HG02588 (cell line): ENCODE results near the gene NR2C2AP.
"Not testable (repeated sequence)": the region's sequence is repeated elsewhere in the genome, so short reads cannot be mapped to it uniquely, and the experiment has no call there.

Source experiments
- ATAC-seq: cut with Tn5 transposase; IDR thresholded peaks from one replicate; pipeline ENCODE4 v1.9.1; 2021; ENCODE audit warnings: mild to moderate bottlenecking, moderate library complexity; ENCODE audit not compliant: unreplicated experiment

Gene NR2C2AP

DNA sequence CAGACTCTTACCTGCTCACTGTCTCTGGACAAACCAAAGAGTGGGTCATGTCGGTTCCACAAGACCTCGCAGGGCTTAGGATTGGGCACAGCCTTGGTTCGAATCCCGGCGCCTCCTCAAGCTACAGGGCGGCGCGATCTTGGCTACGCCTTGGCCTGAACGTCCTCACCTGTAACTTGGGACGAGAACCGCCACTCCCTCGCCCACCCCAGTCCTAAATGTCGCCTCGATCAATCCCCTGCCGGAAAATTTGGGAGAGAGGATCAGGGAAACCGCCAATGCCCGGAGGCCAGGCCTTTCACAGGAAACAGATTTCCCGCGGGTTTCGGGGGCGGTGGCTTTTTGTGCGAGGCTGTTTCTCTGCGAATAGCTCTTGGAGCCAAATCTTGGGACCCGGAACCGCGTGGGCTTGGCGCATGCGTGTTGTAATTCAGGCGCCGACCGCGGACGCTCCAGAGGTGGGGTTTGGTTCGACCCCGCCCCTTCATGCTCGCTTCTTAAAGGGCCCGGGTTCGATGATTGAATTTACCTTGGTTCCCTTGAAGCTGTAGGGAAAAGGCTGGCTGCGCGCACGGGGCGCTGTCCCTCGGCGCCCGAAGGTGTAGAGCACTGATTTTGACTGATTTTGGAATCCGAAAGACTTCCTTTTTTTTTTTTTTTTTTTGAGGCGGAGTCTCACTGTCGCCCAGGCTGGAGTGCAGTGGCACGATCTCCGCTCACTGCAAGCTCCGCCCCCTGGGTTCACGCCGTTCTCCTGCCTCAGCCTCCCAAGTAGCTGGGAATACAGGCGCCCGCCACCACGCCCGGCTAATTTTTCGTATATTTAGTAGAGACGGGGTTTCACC lies at the start of gene NR2C2AP:
Gene NR2C2AP (minus strand): TSS at position 403 of the 845 bp plus-strand sequence. CDS start 354 bp downstream, at position 49.
- peak; percentile 59 for ATAC-seq

- ATAC-seq, result no peak
Measured at GRCh38 chr19:19250196-19250801, 47.1 kb upstream of the NR2C2AP start.

- ATAC-seq, result no peak
Measured at GRCh38 chr19:19240476-19240875, 37.3 kb upstream of the NR2C2AP start.

GRCh38 chr19:19239675-19240074 lies 36.5 kb upstream of the NR2C2AP start:
- no peak for ATAC-seq

DNA sequence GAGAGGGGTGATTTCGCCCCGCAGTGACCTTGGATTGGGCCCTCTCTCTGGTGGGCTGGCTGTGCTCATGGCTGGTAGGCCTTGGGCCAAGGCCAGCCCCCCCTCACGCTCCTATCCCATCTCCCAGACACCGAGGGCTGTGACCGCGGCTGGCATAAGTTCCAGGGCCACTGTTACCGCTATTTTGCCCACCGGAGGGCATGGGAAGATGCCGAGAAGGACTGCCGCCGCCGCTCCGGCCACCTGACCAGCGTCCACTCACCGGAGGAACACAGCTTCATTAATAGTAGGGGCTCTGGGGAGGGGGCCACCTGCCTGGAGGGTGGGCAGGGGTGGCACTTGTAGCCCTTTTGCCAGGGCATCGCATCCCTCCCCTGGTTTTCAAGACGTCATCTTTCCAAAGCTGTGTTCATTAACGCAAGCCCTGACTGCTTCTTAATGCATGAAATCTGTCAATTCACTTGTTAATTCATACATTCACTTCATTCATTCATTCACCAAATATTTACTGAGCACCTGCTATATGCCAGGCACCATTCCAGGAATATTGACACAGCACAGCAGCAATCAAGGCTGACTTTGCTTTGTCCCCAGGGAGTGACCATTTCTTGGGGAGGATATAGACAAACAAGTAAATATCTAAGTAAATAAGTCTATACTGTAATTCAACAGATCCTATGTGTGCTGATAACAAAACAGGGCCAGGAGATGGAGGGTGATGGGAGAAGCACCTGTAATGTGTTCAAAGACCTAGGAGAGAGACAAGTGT lies 35.1 kb upstream of the NR2C2AP start:
- ATAC-seq, result no peak

DNA sequence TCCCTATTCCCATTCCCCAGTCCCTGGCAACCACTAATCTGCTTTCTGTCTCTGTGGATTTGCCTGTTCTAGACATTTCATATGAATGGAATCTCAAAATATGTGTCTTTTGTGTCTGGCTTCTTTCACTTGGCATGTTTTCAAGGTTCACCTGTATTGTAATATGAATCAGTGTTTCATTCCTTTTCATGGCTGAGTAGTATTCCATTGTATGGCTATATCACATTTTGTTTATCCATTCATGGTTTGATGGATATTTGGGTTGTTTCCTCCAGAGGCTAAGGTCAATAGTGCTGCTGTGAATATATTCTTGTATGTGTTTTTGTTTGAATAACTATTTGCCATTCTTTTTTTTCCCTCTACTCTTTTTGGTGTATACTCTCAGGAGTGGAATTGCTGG lies 33.0 kb upstream of the NR2C2AP start:
- ATAC-seq, result no peak

DNA sequence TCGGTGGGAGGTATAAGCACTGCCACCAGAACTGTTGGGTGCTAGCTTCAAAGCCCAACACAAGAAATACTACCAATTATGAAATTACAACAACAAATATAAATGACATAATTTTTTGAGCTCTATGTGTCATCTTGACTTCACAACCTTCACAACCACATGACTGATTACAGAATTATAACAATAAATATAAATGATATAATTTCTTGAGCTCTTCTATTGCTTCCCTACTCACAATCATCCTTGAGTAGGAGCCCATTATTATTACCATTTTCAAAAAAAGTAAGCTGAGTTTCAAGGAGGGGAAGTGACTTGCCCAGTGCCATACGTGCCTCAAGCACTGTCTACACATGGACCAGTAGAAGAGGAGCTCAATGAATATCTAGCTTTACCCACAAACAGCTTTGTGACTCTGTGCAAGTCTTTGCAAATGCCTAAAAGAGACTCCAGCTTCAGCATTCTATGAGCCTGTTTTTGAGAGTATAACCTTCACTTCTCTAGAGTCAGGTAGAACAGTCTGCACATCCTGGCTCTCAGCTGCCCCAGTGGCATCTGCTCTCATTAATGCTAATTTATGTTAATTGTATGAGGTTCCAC lies 31.1 kb upstream of the NR2C2AP start:
- no peak for ATAC-seq

GRCh38 chr19:19232261-19232721 lies 29.1 kb upstream of the NR2C2AP start:
- no peak for ATAC-seq

- no peak for ATAC-seq
Measured at GRCh38 chr19:19230999-19231398, 27.8 kb upstream of the NR2C2AP start.

DNA sequence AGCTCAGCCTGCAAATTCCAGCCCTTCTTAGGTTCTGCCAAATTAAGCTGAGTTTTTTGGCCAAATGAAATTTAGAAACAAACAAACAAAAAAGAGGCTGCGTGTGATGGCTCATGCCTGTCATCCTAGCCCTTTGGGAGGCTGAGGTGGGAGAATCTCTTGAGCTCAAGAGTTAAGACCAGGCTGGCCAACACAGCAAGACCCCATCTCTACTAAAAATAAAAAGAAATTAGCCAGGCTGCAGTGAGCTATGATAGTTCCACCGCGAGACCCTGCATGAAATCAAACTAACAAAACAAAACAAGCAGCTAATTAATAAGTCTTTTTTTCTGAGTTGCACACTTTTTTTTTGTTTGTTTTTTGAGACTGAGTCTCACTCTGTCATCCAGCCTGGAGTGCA lies 26.5 kb upstream of the NR2C2AP start:
- ATAC-seq, result no peak

DNA sequence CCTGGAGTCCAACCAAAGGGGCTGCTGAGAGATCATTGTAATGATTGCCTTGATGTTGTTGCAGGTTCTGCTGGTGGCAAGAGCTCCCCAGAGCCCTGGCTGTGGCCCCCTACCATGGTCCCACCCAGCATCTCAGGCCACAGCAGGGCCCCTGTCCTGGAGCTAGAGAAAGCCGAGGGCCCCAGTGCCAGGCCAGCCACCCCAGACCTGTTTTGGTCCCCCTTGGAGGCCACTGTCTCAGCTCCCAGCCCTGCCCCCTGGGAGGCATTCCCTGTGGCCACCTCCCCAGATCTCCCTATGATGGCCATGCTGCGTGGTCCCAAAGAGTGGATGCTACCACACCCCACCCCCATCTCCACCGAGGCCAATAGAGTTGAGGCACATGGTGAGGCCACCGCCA lies 24.0 kb upstream of the NR2C2AP start:
- no peak for ATAC-seq

DNA sequence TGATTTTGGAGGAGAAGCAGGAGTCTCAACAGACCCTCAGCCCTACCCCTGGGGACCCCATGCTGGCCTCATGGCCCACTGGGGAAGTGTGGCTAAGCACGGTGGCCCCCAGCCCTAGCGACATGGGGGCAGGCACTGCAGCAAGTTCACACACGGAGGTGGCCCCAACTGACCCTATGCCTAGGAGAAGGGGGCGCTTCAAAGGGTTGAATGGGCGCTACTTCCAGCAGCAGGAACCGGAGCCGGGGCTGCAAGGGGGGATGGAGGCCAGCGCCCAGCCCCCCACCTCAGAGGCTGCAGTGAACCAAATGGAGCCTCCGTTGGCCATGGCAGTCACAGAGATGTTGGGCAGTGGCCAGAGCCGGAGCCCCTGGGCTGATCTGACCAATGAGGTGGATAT lies 23.4 kb upstream of the NR2C2AP start:
- ATAC-seq, result no peak

DNA sequence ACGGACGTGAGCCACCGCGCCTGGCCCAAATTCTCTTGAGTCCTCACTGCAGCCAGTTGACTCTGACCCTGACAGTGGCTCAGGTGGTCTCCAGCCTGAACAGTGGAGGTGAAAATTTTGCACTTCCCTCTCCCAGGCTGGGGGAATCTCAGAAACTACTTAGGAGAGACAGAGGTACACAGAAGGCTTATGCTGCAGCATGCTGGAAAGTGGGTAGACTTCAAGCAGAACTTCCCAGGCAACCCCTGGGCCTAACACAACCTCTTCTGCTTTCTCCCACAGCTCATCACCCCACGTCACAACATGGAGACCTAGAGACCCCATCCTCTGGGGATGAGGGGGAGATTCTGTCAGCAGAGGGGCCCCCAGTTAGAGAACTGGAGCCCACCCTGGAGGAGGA lies 23.0 kb upstream of the NR2C2AP start:
- no peak for ATAC-seq

GRCh38 chr19:19224852-19225494 lies 21.8 kb upstream of the NR2C2AP start:
- ATAC-seq, result no peak

- ATAC-seq, result no peak
Measured at GRCh38 chr19:19224150-19224851, 21.1 kb upstream of the NR2C2AP start.

GRCh38 chr19:19223636-19224035 lies 20.4 kb upstream of the NR2C2AP start:
- ATAC-seq, result no peak

- no peak for ATAC-seq
Measured at GRCh38 chr19:19223060-19223459, 19.8 kb upstream of the NR2C2AP start.

GRCh38 chr19:19221000-19221399 lies 17.8 kb upstream of the NR2C2AP start:
- ATAC-seq, result not testable (repeated sequence)

GRCh38 chr19:19218911-19219310 lies 15.7 kb upstream of the NR2C2AP start:
- ATAC-seq, result no peak

DNA sequence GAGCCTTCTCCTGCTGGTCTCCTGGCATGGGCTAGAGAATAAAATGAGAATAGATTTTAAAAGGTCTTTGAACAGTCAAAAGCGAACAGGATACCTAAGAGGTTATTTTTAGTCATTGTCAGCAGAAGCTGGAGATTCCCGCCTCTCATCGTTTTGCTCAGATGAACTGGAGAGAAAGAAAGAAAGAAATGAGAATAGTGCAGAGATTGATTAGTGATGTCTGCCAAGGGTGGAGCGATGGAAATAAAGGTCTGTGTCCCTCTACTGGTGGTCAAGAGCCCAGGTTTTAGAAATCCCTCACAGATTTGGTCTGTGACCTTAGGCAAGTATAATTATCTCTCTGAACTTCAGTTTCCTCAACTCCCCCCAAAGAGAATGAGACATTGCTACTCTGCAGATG lies 13.9 kb upstream of the NR2C2AP start:
- ATAC-seq, result no peak
